Mesodermal cell (in vitro differentiated cells): ENCODE measurements around the gene PAXIP1.

Experiments used
- H3K27ac ChIP-seq: 2 replicates; pipeline ENCODE4 v1.7.0; 2013; ENCODE audit warnings: mild to moderate bottlenecking, low read depth, low read length, moderate library complexity; ENCODE audit not compliant: severe bottlenecking
- H3K36me3 ChIP-seq: 2 replicates; pipeline ENCODE4 v1.7.1; 2013; ENCODE audit warnings: mild to moderate bottlenecking, low read length, moderate library complexity; ENCODE audit not compliant: control insufficient read depth, insufficient read depth
- H3K4me1 ChIP-seq: one replicate; pipeline ENCODE4 v1.7.1; 2013; ENCODE audit warnings: mild to moderate bottlenecking, low read length; ENCODE audit not compliant: insufficient read depth, control insufficient read depth, poor library complexity, severe bottlenecking
- H3K4me3 ChIP-seq: 2 replicates; pipeline ENCODE4 v1.7.0; 2013; ENCODE audit warnings: low read length, control low read depth, mild to moderate bottlenecking; ENCODE audit not compliant: insufficient read depth, poor library complexity, severe bottlenecking; ENCODE audit errors: extremely low read depth
- H3K9me3 ChIP-seq: 2 replicates; pipeline ENCODE4 v1.7.1; 2013; ENCODE audit warnings: mild to moderate bottlenecking, low read length, moderate library complexity; ENCODE audit not compliant: control insufficient read depth
- WGBS, 2 experiments: methylation state at CpG; one replicate each; pipeline ENCODE4 v1.1.5; 2013; ENCODE audit warnings: missing lambda C conversion rate in 2 of 2; ENCODE audit not compliant: insufficient coverage in 2 of 2; 5-methylcytosine and 5-hydroxymethylcytosine counted together

Gene PAXIP1

GRCh38 chr7:154912871-154913637, 89.9 kb downstream of the PAXIP1 start:
- Histone ChIP-seq H3K36me3 (no peaks in the 10 kb centered on the region), H3K27ac (no peak overlapping the region), H3K9me3 (peaks cover 15% of the 10 kb centered on the region), H3K4me3 (no peak overlapping the region), H3K4me1 (no peaks in the 10 kb centered on the region)
- 85 to 86% methylated on average over 19 to 20 of the region's 22 CpGs for WGBS, 2 experiments

GRCh38 chr7:154911862-154912455, 91.0 kb downstream of the PAXIP1 start:
- H3K4me3 ChIP-seq = no peak overlapping the region
- WGBS, 2 experiments = 87 to 90% methylated on average over 6 of the region's 6 CpGs
- no peaks in the 10 kb centered on the region for H3K36me3 ChIP-seq
- H3K27ac ChIP-seq = no peak overlapping the region
- no peaks in the 10 kb centered on the region for H3K4me1 ChIP-seq
- H3K9me3 ChIP-seq = peaks cover 15% of the 10 kb centered on the region

GRCh38 chr7:154911411-154911810, 91.5 kb downstream of the PAXIP1 start:
- H3K9me3 ChIP-seq = peaks cover 15% of the 10 kb centered on the region
- WGBS, 2 experiments = 55% methylated on average over 2 of the region's 2 CpGs; no CpG with 5 or more reads in 1 of the 2 experiments
- H3K4me1 ChIP-seq = no peaks in the 10 kb centered on the region
- H3K27ac ChIP-seq = no peak overlapping the region
- H3K36me3 ChIP-seq = no peaks in the 10 kb centered on the region
- H3K4me3 ChIP-seq = no peak overlapping the region

- peaks cover 15% of the 10 kb centered on the region for H3K9me3 ChIP-seq
- H3K27ac ChIP-seq = no peak overlapping the region
- no peaks in the 10 kb centered on the region for H3K4me1 ChIP-seq
- H3K36me3 ChIP-seq = no peaks in the 10 kb centered on the region
- 94 to 96% methylated on average over 4 of the region's 4 CpGs for WGBS, 2 experiments
- H3K4me3 ChIP-seq = no peak overlapping the region
Observed at GRCh38 chr7:154910977-154911376, 91.9 kb downstream of the PAXIP1 start.

- H3K4me3 ChIP-seq = no peak overlapping the region
- 73 to 85% methylated on average over 4 of the region's 4 CpGs for WGBS, 2 experiments
- no peaks in the 10 kb centered on the region for H3K36me3 ChIP-seq
- peaks cover 15% of the 10 kb centered on the region for H3K9me3 ChIP-seq
- H3K4me1 ChIP-seq = no peaks in the 10 kb centered on the region
- no peak overlapping the region for H3K27ac ChIP-seq
Observed at GRCh38 chr7:154910125-154910524, 92.8 kb downstream of the PAXIP1 start.

GRCh38 chr7:154909241-154910105, 93.5 kb downstream of the PAXIP1 start:
- Histone ChIP-seq H3K9me3 (peaks cover 15% of the 10 kb centered on the region), H3K4me1 (no peaks in the 10 kb centered on the region), H3K4me3 (no peak overlapping the region), H3K27ac (no peak overlapping the region), H3K36me3 (no peaks in the 10 kb centered on the region)
- 83 to 88% methylated on average over 20 of the region's 26 CpGs for WGBS, 2 experiments

GRCh38 chr7:154907651-154908620, 95.0 kb downstream of the PAXIP1 start:
- Histone ChIP-seq H3K4me3 (no peak overlapping the region), H3K9me3 (peaks cover 15% of the 10 kb centered on the region), H3K36me3 (no peaks in the 10 kb centered on the region), H3K27ac (no peak overlapping the region), H3K4me1 (no peaks in the 10 kb centered on the region)
- 84 to 90% methylated on average over 14 to 19 of the region's 21 CpGs for WGBS, 2 experiments

- 94 to 95% methylated on average over 37 of the region's 41 CpGs for WGBS, 2 experiments
- H3K4me3 ChIP-seq = no peak overlapping the region
- H3K36me3 ChIP-seq = no peaks in the 10 kb centered on the region
- H3K9me3 ChIP-seq = peaks cover 15% of the 10 kb centered on the region
- H3K27ac ChIP-seq = no peak overlapping the region
- no peaks in the 10 kb centered on the region for H3K4me1 ChIP-seq
Observed at GRCh38 chr7:154906736-154907355, 96.1 kb downstream of the PAXIP1 start.

GRCh38 chr7:154906201-154906600, 96.7 kb downstream of the PAXIP1 start:
- 99 to 100% methylated on average over 2 to 6 of the region's 7 CpGs for WGBS, 2 experiments
- H3K4me1 ChIP-seq = no peaks in the 10 kb centered on the region
- no peak overlapping the region for H3K4me3 ChIP-seq
- no peak overlapping the region for H3K27ac ChIP-seq
- no peaks in the 10 kb centered on the region for H3K36me3 ChIP-seq
- H3K9me3 ChIP-seq = peaks cover 12% of the 10 kb centered on the region
